ENCODE data around the gene PITX1.

DNA sequence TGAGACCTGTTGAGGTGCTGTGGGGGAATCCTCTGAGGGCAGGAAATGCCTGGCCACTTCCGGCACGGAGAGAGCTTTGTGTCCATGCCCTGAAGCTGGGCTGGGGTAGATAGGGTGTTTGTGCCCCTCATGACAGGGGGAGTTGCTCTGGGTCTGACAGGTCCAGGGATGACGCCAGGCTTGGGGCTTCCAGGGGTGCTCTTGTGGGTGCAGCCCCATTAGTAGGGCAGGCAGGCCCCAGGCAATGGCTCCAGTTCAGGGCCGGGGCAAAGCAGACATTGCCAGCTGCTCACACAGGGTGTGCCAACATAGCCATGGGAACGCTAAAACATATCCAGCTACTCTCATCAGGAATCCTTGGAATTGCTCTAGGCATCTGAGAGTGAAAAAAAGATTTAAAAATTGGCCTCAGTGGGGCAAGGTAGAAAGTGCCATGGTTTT is 21.1 kb downstream of the PITX1 start:
- TF ChIP-seq, protein P1, sequence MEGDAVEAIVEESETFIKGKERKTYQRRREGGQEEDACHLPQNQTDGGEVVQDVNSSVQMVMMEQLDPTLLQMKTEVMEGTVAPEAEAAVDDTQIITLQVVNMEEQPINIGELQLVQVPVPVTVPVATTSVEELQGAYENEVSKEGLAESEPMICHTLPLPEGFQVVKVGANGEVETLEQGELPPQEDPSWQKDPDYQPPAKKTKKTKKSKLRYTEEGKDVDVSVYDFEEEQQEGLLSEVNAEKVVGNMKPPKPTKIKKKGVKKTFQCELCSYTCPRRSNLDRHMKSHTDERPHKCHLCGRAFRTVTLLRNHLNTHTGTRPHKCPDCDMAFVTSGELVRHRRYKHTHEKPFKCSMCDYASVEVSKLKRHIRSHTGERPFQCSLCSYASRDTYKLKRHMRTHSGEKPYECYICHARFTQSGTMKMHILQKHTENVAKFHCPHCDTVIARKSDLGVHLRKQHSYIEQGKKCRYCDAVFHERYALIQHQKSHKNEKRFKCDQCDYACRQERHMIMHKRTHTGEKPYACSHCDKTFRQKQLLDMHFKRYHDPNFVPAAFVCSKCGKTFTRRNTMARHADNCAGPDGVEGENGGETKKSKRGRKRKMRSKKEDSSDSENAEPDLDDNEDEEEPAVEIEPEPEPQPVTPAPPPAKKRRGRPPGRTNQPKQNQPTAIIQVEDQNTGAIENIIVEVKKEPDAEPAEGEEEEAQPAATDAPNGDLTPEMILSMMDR (IDR thresholded peaks at IDR 0.05): no peak
- no peak for TF ChIP-seq EZH2 (IDR thresholded peaks at IDR 0.05; ENCODE audit: borderline replicate concordance, insufficient read depth, low read depth, low read length, poor library complexity, severe bottlenecking)
